GM19239 (cell line): ENCODE measurements around the gene PHF2.

Experiments used
- DNase-seq: peaks from one replicate; pipeline ENCODE4 v3.0.0; 2011; ENCODE audit warnings: low spot score; ENCODE audit not compliant: insufficient read length
- FAIRE-seq: peaks from 2 replicates; lab custom pipeline; 2011; peaks lifted over from hg19 to GRCh38; lab: Jason Lieb, UNC

The PHF2 gene

DNA sequence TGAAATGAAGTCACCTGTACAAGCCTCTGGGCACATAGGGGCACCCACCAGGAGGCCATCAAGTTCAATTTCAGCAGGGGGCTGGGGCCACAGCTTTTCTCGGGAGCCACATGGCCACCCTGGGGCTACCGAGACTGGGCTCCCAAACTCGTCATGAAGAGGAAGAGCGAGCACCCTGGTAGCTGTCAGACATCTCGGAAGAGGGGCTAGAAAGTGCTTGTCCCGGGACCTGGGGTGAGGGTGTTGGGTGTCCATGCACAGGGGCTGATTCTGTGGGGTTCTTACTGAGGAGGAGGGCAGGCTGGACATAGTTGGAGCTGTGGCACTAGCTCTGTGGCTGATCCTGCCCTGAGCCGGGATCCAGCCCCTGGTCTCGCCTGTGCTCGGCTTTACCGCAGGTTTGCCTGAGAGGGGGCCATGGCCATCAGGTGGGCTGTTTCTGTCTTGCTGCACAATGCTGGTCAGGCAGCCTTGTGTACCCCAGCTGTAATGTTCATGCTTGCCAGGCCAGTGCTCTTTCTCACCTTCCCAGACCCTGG lies 70.3 kb downstream of the PHF2 start:
- FAIRE-seq (no peak), DNase-seq (no peak)

DNA sequence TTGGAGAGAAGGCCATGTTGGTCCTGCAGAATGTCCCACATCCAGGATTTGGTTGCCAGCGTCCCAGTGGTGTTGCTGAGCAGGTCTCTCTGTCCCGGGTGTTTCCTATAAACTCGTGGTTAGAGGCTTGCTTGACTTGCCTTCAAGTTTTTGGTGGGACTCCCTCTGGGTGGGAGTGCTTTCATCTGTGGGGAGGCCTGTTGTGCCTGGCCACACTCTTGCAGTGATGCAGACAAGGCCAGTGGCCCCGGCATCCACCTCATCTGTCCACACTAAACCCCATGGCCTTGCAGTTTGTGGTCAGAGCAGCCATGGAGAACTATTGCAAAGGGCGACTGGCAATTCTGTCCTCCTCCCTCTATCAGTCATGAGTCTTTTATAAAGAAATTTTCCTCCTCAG lies 71.8 kb downstream of the PHF2 start:
- FAIRE-seq, result no peak

DNA sequence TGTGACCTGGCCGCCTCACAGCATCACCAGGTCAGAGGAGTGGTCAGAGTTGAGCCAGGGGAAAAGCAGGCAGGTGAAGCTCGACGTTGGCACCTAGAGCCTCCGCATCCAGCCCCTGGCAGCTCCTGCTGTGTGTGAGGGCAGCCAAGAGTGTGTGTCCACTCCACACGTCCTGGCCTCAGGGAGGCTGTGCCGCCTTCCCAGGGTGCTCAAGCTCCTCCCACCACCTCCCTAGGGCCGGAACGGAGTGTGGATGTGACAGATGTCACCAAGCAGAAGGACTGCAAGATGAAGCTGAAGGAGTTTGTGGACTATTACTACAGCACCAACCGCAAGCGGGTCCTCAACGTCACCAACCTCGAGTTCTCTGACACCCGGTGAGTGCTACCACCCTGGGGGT lies 72.5 kb downstream of the PHF2 start:
- FAIRE-seq, result no peak
- no peak for DNase-seq

More for the DNA sequence above, 71.8 kb downstream of the PHF2 start:
- no peak for DNase-seq

DNA sequence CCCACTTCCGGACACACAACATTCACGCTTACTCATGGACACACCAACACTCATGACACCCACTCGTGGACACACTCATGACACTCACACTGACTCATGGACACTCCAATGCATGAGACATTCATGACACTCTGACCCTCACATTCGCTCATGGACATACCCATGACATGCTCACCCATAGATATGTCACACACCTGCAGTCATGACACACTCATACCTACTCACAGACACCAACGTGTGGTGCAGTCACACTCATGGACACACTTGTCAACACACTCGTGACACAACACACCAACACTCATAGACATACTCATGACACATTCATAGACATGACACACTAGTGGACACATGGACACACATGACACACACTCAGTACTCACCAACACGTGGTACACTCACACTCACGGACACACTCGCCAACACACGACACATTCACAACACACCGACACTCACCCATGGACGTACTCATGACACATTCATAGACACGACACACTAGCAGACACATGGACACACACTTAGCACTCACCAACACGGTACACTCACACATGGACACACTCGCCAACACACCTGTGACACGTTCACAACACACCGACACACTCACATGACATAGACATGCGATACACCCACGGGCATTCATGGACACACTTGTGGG lies 73.4 kb downstream of the PHF2 start:
- DNase-seq (no peak), FAIRE-seq (no peak)

DNA sequence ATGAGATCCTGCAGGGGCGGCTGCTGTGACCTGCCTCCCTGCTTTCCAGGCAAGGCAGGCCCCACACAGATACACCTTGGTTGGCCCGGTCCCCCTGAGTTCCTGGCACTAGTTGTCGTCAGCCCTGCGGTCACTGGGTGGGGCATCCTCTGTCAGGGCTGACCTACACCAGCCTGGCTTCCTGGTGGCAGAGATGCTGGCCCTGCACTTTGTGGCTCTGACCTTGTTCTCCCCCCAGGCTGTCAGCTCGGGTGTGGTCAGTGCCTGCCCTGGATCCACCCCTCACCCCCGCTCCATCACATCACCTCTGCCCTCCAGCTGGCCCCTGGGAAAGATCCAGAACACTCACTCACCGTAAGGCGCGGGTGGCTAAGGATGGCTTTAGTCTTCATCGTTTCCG lies 74.1 kb downstream of the PHF2 start:
- DNase-seq, result no peak
- no peak for FAIRE-seq

DNA sequence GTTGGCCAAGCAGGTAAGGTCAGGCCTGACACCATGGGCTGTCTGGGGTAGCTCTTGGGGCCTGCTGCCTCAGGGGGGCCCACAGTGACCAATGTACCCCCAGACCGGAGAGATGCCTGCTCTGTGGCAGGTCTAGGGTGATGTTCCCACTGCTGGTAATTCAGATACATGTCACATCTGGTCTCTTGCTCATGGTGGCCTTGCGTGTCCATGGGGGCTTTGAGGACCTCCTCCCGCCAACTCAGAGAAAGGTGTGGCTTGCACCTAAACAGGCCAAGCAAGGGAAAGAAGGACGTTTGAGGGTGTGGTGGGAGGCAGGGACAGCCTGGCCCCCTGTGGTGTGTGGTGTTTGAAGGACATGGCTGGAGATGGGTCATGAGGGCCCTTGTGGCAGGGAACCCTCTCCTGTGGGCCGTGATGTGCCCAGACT lies 75.2 kb downstream of the PHF2 start:
- no peak for DNase-seq
- FAIRE-seq, result no peak

DNA sequence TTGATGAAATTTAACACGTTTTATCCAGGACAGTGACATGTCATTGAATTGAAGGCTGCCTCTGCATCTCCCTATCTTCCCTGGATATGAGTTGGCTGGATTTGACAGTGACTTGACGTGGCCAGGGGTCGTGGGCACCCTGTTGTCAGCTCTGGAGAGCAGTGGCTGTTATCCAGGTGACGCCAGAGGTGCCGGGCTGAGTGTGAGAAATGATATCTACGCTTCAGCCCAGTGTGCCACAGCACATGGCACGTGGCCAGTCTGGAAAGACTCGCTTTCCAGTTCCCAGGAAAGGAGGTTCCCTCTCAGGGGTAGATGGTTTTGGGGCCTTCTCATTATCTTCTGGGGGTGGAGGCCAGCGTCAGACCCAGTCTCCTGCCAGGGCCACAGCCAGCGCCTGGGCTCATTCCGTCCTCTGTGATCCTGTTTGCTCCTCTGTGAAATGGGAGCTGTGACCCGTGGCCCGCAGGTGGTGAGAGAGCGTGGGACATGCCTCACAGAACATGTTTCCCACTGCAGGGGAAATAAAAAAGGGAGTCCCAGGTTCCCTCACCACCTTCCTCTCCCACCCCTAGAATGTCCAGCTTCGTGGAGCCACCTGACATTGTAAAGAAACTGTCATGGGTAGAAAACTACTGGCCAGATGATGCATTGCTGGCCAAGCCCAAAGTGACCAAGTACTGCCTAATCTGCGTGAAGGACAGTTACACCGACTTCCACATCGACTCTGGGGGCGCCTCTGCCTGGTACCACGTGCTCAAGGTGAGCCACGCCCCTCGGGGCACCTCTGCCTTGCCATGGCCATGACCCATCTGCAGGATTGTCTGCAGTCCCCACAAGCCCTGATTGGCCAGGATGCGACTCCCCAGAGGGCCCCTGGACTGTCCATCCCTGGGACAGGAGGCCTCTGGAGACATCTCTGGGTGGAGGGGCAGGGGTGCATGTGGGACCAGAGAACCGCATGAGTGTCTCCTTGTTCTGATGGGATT lies 76.5 kb downstream of the PHF2 start:
- FAIRE-seq (no peak), DNase-seq (no peak)

DNA sequence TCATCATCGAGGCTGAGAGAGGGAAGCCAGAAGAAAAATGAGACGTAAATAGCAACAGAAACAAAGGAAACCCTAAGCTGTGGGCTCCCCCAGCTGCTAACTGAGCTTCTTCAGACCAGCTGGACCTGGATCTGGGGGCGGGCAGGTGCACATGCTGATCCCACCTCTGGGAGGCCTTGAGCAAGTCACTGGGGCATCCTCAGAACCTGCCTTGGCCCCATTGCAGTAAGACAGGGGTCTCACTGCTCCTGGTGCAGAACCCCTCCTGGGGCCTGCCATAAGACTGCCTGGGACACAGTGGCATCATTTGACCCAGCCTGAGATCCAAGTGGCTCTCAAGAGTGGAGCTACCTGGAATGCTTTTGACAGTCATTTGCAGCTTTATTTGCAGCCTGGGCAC lies 77.4 kb downstream of the PHF2 start:
- FAIRE-seq, result no peak

DNA sequence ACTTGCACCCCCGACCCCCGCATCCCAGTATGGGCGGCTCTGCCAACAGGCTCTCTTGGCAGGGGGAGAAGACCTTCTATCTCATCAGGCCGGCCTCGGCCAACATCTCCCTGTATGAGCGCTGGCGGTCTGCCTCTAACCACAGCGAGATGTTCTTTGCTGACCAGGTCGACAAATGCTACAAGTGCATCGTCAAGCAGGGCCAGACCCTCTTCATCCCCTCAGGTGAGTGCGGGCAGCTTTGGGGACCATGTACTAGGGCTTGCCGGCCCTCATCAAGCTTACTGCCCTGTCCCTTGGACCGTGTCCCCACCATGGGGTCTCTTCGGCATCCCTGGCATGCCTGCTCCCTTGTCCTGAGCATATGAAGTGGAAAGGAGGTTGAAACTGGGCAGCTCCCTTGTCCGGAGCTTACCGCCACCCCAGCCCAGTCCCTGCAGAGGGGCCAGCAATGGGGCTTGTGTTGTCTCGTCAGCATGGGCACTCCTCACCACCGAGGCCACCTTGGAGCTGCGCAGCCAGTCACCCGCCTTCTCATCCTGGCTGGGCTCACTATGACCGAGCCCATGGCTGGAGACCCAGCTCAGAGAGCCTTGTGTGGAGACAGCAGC lies 78.1 kb downstream of the PHF2 start:
- FAIRE-seq (no peak), DNase-seq (no peak)

More for the DNA sequence above, 77.4 kb downstream of the PHF2 start:
- DNase-seq, result no peak

DNA sequence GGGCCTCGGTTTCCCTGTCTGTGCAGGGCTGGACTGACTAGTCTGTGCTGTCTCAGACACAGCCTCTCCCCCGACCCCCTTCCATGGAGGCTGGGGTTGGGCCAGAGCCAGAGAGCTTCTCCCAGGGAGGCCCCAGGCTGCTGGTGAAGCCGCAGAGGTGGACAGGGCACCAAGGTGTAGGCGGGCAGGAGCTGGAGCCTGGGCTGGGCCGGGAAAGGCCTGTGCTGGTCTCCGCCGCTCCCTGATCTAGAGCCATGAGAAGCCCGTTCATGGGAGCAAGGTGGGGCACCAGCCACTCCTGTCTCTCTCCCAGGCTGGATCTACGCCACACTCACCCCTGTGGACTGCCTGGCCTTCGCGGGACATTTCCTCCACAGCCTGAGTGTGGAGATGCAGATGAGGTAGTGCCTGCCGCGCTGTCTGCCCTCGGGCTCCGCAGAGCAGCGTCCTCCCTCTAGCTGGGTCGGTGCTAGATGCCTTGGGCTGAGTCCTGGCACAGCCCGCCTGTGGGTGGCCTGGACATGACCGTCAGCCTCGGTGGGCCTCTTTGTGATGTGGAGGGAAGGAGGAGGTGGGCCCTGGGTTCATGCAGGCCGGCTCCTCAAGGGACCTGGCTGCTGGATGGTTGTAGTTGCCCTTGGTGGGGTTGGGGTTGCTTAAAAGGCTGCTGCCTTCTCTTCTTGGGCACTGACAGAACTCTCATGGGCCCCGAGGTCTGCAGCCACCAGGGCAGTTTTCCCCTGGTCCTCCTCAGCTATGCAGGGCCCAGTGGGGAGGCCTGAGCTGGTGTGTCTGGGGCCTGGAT lies 79.4 kb downstream of the PHF2 start:
- DNase-seq (no peak), FAIRE-seq (no peak)

DNA sequence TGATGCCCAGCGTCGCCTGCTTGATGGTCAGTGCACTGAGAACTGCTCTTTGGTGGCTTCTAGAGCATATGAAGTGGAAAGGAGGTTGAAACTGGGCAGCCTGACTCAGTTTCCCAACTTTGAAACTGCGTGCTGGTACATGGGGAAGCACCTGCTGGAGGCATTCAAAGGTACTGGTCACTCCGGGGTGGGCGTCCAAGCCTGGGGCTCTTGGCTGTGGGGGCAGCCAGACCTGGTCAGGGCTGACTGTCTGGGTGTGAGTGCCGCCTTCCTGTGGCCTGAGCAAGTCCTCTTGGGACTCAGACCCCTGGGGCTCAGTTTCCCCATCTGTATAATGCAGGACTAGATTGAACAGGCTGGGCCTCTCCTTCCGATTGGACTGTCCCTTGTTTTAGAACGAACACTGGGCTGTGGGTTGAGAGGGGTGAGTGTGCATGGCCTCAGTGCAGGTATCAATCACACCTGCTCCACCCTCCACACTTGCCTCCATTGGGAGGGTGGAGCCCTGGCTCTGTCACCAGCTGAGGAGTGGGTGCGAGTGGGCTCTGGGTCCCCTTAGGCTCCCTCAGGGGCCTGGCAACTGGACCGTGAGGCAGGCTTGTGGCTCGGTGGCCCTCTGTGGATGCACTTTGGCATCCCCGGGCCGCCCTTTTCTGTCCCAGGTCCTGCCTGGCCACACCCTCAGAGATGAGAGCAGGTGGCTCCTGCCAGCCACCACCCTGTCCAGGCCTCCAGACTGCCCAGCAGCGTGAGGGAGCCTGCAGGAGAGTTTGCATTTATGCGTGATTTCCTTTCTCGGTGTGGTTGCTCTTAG lies 80.2 kb downstream of the PHF2 start:
- no peak for DNase-seq
- FAIRE-seq, result no peak

DNA sequence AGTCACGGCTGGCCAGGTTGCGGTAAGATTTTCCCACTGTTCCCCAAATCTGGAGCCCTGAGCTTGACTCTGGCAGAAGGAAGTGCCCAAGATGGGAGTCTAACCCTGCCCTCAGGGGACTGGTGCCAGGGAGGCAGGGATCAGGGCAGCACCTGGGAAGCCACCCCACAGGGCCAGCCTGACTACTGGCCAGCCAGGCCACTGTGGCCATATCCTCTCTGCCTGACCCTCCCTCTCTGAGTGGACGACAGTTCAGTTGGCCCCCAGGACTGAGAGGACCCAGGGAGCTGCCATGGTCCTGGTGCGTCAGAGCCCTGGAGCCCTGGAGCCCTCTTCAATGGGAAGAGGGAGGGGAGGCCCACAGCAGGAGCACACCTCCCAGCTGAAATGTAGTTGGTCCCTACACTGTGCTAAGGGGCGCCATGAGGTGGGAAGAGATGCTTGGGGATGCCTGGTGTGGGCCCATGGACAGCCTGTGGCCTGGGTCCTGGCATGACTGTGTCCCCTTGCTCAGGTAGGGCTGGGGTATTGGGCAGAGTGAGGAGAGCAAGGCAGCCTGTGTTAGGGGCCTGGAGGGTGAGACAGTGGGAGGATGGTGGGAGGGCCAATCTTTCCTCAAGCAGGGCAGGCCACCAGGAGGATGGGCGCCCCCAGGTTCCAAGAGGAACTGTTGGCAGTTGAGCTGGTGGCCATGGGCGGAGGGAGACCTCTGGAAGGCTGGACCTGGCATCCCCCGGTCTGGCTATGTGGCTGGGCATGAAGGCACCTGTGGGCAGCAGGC lies 81.1 kb downstream of the PHF2 start:
- no peak for DNase-seq
- no peak for FAIRE-seq

DNA sequence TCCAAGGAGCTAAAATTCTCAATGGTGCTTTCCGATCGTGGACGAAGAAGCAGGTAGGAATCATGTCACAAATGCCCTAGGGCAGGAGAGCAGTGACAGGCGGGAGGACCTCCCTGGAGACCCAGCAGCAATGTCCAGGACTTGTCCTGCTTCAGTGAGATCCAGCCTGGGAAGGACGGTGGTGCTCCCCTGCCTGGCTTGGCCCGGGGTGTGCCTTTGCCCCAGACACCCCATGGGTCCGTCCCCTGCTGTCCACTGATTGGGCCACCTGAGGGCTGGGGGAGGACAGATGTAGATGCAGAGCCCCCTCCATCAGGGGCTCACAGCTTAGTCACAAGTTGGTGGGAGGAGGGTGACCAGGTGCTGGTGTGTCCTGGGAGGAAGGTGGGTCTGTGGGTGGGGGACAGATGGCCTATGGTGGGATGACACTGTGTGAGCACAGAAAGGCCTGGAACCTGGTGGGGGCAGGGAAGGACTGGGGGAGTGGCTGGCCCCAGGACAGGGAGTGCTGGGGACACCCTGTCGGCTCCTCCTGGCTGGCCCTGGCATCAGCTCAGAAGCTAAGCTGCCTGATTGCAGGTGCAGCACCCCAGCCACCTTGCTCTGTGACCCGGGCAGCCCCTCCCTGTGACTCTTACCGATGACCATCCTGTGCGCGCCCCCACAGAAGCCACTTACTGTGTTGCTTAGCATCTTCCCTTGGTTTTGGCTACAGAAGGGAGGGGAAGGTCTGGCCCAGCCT lies 82.0 kb downstream of the PHF2 start:
- DNase-seq (no peak), FAIRE-seq (no peak)

DNA sequence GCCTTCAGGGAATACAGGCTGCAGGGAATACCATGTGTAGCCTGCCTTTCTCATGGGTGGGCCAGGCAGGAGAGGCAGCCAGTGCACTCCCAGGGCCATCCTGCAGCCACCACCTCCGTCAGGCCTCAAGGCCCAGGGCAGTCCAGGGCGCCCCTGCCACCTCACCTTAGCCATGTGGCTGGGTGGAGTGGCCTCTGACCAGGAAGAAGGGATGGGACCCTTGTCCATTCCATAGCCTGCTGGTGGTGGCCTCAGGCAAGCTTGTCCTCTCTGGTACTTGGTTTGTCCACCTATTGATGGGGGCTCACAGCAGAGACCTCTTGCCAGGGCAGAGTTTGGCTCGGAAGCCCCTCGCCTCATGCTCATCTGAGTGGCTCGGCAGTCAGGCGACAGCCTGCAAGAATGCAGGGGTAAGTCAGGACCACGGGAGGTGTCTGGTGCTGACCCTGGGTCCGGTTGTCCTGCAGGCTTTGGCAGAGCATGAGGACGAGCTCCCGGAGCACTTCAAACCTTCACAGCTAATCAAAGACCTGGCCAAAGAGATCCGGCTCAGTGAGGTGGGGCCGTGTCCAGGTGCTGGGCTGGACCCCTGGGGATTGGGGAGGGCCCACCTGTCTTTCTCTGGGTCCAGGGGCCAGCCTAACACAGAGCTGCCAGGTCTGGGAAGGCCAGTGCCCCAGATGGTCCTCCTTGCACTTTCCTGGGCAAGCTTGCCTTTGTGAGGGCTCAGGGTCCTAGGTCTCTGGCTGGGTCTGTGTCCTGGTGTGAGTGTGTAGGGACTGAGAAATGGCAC lies 82.9 kb downstream of the PHF2 start:
- no peak for DNase-seq
- no peak for FAIRE-seq

DNA sequence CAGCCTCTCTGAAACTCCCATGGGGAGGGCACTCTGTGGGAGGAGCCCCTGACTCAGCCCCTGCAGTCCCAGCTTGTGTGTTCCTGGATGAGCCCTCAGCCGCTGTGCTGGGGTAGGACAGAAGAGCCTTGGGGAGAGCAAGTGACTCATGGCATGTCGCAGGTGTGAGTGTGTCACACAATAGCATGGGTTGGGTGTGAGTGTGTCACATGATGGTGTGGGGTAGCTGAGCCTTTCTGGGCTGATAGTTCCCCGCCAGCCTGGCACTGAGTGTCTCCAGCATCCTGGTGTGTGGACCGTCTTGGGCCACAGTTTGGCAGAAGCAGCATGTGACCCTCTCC lies 83.4 kb downstream of the PHF2 start:
- DNase-seq (no peak), FAIRE-seq (no peak)

DNA sequence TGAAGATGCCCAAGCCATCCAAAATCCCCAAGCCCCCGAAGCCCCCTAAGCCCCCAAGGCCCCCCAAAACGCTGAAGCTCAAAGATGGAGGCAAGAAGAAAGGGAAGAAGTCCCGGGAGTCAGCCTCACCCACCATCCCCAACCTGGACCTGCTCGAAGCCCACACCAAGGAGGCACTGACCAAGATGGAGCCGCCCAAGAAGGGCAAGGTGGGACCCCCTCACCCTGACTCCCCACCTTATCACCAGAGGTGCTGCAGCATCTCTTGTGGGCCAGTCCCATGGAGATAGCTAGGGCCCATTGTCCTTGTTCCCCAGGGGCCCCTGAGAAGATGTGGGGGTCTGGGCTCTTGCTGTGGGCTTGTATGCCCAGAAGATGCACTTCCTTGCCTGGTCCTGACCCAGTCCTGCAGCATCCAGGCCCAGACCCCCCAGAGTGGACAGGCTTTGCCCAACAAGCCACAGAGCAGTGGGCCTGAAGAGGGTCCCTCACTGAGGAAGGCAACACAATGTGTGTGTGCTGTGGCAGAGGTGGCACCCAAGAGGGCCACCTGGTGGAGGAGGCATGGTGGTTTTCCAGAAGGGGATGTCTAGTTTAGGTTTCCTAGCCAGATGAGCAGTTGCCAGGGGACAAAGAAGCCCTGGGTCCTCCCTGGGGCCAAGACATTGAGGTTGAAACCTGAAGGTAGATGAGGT lies 84.1 kb downstream of the PHF2 start:
- no peak for FAIRE-seq

DNA sequence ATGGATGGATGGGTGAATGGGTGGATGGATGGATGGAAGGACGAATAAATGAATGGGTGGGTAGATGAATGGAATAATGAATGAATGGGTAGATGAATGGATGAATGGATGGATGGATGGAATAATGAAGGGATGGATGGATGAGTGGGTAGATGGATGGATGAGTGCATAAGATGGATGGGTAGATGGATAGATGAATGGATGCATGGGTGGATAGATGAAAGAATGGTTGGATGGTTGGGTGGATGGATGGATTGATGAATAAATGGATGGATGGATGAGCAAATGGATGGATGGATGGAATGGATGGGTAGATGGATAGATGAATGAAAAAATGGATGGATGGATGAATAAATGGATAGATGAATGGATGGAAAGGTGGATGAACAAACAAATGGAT lies 85.2 kb downstream of the PHF2 start:
- DNase-seq (no peak), FAIRE-seq (no peak)

More for the DNA sequence above, 84.1 kb downstream of the PHF2 start:
- DNase-seq, result no peak
